Smooth muscle cell (in vitro differentiated cells): ENCODE data around the gene ZNF281. TPM values are rescaled to one million over a fixed set of nuclear protein-coding genes. Genes with fewer than 3 reads are reported as not detected.

Experiments used
- DNase-seq: peaks from one replicate; lab custom pipeline; 2025; ENCODE audit not compliant: unreplicated experiment; lab: John Stamatoyannopoulos, UW
- H2AFZ ChIP-seq: fragments of 200-600 bp; sonication (generic); 2 replicates; pipeline ENCODE4 v1.6.0; 2016; ENCODE audit warnings: antibody characterized with exemption, low read depth, mild to moderate bottlenecking
- H3F3A ChIP-seq: fragments of 200-600 bp; sonication (generic); 2 replicates; pipeline ENCODE4 v1.6.0; 2017; ENCODE audit warnings: antibody characterized with exemption, low read depth
- H3K27ac ChIP-seq: fragments of 200-600 bp; sonication (generic); 2 replicates; pipeline ENCODE4 v1.5.1; 2016; ENCODE audit warnings: low read depth, mild to moderate bottlenecking
- H3K27me3 ChIP-seq: fragments of 200-600 bp; sonication (generic); 2 replicates; pipeline ENCODE4 v1.6.1; 2016; ENCODE audit warnings: low read depth, mild to moderate bottlenecking
- H3K36me3 ChIP-seq: fragments of 200-600 bp; sonication (generic); 2 replicates; pipeline ENCODE4 v1.5.1; 2016; ENCODE audit warnings: low read depth
- H3K4me1 ChIP-seq: fragments of 200-600 bp; sonication (generic); 2 replicates; pipeline ENCODE4 v1.5.1; 2016; ENCODE audit warnings: low read depth
- H3K4me2 ChIP-seq: fragments of 200-600 bp; sonication (generic); 2 replicates; pipeline ENCODE4 v1.6.0; 2016; ENCODE audit warnings: mild to moderate bottlenecking
- H3K4me3 ChIP-seq: fragments of 200-600 bp; sonication (generic); 2 replicates; pipeline ENCODE4 v1.5.1; 2016; ENCODE audit warnings: mild to moderate bottlenecking
- H3K79me2 ChIP-seq: fragments of 200-600 bp; sonication (generic); 2 replicates; pipeline ENCODE4 v1.6.0; 2016; ENCODE audit warnings: low read depth, mild to moderate bottlenecking
- H3K9ac ChIP-seq: fragments of 200-600 bp; sonication (generic); 2 replicates; pipeline ENCODE4 v1.6.0; 2016; ENCODE audit warnings: low read depth
- H3K9me3 ChIP-seq: fragments of 200-600 bp; sonication (generic); replicated peaks from 2 replicates; pipeline ENCODE4 v1.5.1; 2016; ENCODE audit warnings: low read depth
- H4K20me1 ChIP-seq: fragments of 200-600 bp; sonication (generic); 2 replicates; pipeline ENCODE4 v1.6.0; 2016; ENCODE audit warnings: low read depth
- WGBS: methylation state at CpG from one replicate; pipeline ENCODE4 v1.1.7; 2016; ENCODE audit warnings: low lambda C conversion rate; 5-methylcytosine and 5-hydroxymethylcytosine counted together
- polyA plus RNA-seq: library from polyadenylated mRNA; unstranded; fragments of >200 nt; fragmentation: Nextera tagmentation; extraction: Ambion mirVana; gene quantifications from 2 replicates; pipeline ENCODE4 v1.2.1, GENCODE V29; 2016
- total RNA-seq: library from RNA; depleted of rRNA; stranded (reverse); fragments of >200 nt; gene quantifications from 2 replicates; pipeline ENCODE4 v1.2.3, GENCODE V29; 2014
- TF ChIP-seq, protein P1 (sequence below): fragments of 200-600 bp; sonication (generic); IDR thresholded peaks from 2 replicates; pipeline ENCODE4 v1.5.1; 2017; ENCODE audit warnings: borderline replicate concordance, mild to moderate bottlenecking, antibody characterized with exemption; ENCODE audit not compliant: insufficient read depth, poor library complexity, severe bottlenecking

Gene ZNF281
- total and polyA plus RNA-seq, 2 experiments from 2014 or later = 34.4 to 59.4 TPM

DNA sequence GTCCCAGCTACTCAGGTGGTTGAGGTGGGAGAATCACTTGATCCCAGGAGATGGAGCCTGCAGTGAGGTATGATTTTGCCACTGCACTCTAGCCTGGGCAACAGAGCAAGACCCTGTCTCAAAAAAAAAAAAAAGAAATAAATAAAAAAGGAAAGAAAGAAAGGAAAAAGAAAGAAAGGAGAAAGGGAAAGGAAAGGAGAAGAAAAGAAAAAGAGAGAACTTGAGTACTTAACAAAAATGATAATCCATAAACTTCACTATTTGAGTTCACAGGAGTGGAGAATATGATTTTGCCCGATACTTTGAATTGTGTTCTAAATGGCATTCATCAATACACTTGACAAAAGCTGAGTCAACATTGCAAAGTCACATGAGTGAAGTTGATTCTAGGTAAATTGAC, 23.8 kb upstream of the ZNF281 start:
- Histone ChIP-seq H3K36me3 (no peaks in the 10 kb centered on the region), H2AFZ (no peak overlapping the region), H3K27ac (no peak overlapping the region), H3K27me3 (no peaks in the 10 kb centered on the region), H3K4me2 (no peak overlapping the region), H3K79me2 (no peaks in the 10 kb centered on the region), H3K4me3 (no peak overlapping the region), H3K9me3 (no peaks in the 10 kb centered on the region), H3K9ac (no peak overlapping the region), H4K20me1 (no peaks in the 10 kb centered on the region), H3F3A (peaks cover 9% of the 10 kb centered on the region), H3K4me1 (peaks cover 6% of the 10 kb centered on the region)
- WGBS = 96% methylated on average over 1 of the region's 1 CpG
- TF ChIP-seq, protein P1, sequence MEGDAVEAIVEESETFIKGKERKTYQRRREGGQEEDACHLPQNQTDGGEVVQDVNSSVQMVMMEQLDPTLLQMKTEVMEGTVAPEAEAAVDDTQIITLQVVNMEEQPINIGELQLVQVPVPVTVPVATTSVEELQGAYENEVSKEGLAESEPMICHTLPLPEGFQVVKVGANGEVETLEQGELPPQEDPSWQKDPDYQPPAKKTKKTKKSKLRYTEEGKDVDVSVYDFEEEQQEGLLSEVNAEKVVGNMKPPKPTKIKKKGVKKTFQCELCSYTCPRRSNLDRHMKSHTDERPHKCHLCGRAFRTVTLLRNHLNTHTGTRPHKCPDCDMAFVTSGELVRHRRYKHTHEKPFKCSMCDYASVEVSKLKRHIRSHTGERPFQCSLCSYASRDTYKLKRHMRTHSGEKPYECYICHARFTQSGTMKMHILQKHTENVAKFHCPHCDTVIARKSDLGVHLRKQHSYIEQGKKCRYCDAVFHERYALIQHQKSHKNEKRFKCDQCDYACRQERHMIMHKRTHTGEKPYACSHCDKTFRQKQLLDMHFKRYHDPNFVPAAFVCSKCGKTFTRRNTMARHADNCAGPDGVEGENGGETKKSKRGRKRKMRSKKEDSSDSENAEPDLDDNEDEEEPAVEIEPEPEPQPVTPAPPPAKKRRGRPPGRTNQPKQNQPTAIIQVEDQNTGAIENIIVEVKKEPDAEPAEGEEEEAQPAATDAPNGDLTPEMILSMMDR = no peak
- DNase-seq = no peak

DNA sequence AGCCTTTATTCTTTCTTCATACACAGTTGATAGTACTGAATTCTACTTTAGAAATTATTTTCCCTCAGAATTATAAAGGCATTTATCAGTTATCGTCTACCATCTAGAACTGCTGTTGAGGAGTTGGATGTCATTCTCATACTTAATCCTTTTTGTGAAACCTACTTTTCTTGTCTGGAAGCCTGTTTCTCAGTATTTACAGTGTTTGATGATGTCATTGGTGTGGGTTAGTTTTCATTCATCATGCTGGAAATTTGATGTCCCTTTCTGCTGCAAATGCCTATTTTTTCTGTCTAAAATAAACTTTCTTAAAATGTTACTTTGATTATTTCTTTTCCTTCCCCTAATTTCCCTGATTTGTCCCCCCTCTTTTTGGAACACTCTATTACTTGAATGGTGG, 22.8 kb upstream of the ZNF281 start:
- no peak overlapping the region for H2AFZ ChIP-seq
- peaks cover 6% of the 10 kb centered on the region for H3K4me1 ChIP-seq
- no peaks in the 10 kb centered on the region for H3K27me3 ChIP-seq
- no peaks in the 10 kb centered on the region for H4K20me1 ChIP-seq
- H3K36me3 ChIP-seq = no peaks in the 10 kb centered on the region
- WGBS = 72% methylated on average over 1 of the region's 1 CpG
- no peak overlapping the region for H3K4me3 ChIP-seq
- no peak overlapping the region for H3K9ac ChIP-seq
- no peaks in the 10 kb centered on the region for H3K79me2 ChIP-seq
- TF ChIP-seq, protein P1 = no peak
- peak overlapping the region; percentile 41 for H3K27ac ChIP-seq
- H3K4me2 ChIP-seq = no peak overlapping the region
- DNase-seq = no peak
- H3K9me3 ChIP-seq = no peaks in the 10 kb centered on the region
- H3F3A ChIP-seq = peaks cover 9% of the 10 kb centered on the region

DNA sequence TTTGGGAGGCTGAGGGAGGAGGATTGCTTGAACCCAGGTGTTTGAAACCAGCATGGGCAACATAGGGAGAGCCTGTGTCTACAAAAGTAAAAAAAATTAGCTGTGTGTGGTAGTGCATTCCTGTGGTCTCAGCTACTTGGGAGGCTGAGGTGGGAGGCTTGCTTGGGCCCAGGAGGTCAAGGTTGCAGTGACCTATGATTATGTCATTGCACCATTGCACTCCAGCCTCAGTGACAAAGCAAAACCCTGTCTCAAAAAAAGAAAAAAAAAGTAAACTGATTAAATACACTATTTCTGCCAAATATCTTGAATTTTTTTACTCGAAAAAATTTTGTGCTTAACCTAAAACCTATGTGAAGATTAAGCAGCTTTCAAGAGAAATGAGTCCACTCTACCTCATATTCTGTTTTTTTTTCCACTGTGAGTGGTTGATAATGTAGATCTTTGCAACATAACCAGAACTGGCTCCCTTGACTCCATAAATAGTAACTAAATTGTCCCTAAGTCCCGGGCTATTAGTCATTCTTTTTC, 19.4 kb upstream of the ZNF281 start:
- Histone ChIP-seq H4K20me1 (no peaks in the 10 kb centered on the region), H3K27ac (peak overlapping the region; percentile 85), H3K9me3 (no peaks in the 10 kb centered on the region), H3K36me3 (no peaks in the 10 kb centered on the region), H3F3A (peaks cover 9% of the 10 kb centered on the region), H3K4me2 (peak overlapping the region; percentile 69), H3K79me2 (no peaks in the 10 kb centered on the region), H3K4me1 (peaks cover 6% of the 10 kb centered on the region), H3K4me3 (no peak overlapping the region), H2AFZ (no peak overlapping the region), H3K9ac (no peak overlapping the region), H3K27me3 (no peaks in the 10 kb centered on the region)
- TF ChIP-seq, protein P1 = no peak
- WGBS = 38% methylated on average over 2 of the region's 2 CpGs
- DNase-seq = no peak
